Activated CD4-positive, alpha-beta T cell treated with anti-CD3 and anti-CD28 coated beads, Interleukin-2, amount 10 ng/mL, durations not matched to agents 24 days and 14 days (primary cell): ENCODE measurements around the gene B4GALNT3. TPM values are rescaled to one million over a fixed set of nuclear protein-coding genes. Genes with fewer than 3 reads are reported as not detected.
A peak's percentile ranks its signal among the peaks of the same experiment; 100 is the strongest.

ENCODE experiments used
- DNase-seq: peaks from one replicate; pipeline ENCODE4 v3.0.0; 2022
- H3K27ac Mint-ChIP-seq: one replicate; pipeline ENCODE4 v1.8.0; 2022; ENCODE audit warnings: mild to moderate bottlenecking, mixed read lengths
- H3K27me3 Mint-ChIP-seq: one replicate; pipeline ENCODE4 v1.8.0; 2022; ENCODE audit warnings: mixed read lengths
- H3K36me3 Mint-ChIP-seq: one replicate; pipeline ENCODE4 v1.8.0; 2022; ENCODE audit warnings: low read depth, mild to moderate bottlenecking, mixed read lengths
- H3K4me1 Mint-ChIP-seq: one replicate; pipeline ENCODE4 v1.8.0; 2021; ENCODE audit warnings: mixed read lengths
- H3K4me3 Mint-ChIP-seq: one replicate; pipeline ENCODE4 v1.8.0; 2022; ENCODE audit warnings: mild to moderate bottlenecking, moderate library complexity, mixed read lengths
- H3K9me3 Mint-ChIP-seq: one replicate; pipeline ENCODE4 v1.8.0; 2021; ENCODE audit warnings: mixed read lengths
- intact Hi-C: fragments of 100-400 bp; cut with micrococcal nuclease; formaldehyde crosslinking; loops from one replicate; pipeline ENCODE4 v1.15.1; 2023
- total RNA-seq: library from RNA; stranded (reverse); gene quantifications from 2 replicates; pipeline ENCODE4 v1.2.3, GENCODE V29; 2022

Gene B4GALNT3
- total RNA-seq, 1 donor from 2014 or later, result 6.6 TPM

GRCh38 chr12:612886-613285 is 153.1 kb downstream of the B4GALNT3 start:
- Mint-ChIP-seq H3K9me3 (no peaks in the 10 kb centered on the region), H3K4me3 (no peak overlapping the region), H3K4me1 (peaks cover 49% of the 10 kb centered on the region), H3K36me3 (no peaks in the 10 kb centered on the region), H3K27ac (peak overlapping the region; percentile 6), H3K27me3 (no peaks in the 10 kb centered on the region)
- intact Hi-C loops, result loop anchor here (10.0 kb wide), 1 partner anchor 52 kb away; the partner anchor contains the start of gene NINJ2
- DNase-seq, result no peak

Other genes starting within 250 kb of the B4GALNT3 start
- gene SLC6A12, start 245.8 kb upstream of the B4GALNT3 start, total RNA-seq, result not detected in 2 replicates
- gene SLC6A13, start 197.1 kb upstream of the B4GALNT3 start, total RNA-seq, result not detected in 2 replicates
- gene KDM5A, start 70.6 kb upstream of the B4GALNT3 start, total RNA-seq, result 79.0 and 82.7 TPM in 2 replicates
- 12.2 and 13.0 TPM in 2 replicates for gene CCDC77, start 58.3 kb upstream of the B4GALNT3 start, total RNA-seq
- 4.8 and 5.5 TPM in 2 replicates for gene NINJ2, start 203.5 kb downstream of the B4GALNT3 start, total RNA-seq